Measurements from ENCODE around the gene LDLRAD4. TPM values are rescaled to one million over a fixed set of nuclear protein-coding genes. Genes with fewer than 3 reads are reported as not detected.
"Not testable (repeated sequence)": the region's sequence is repeated elsewhere in the genome, so short reads cannot be mapped to it uniquely, and the experiment has no call there.

The LDLRAD4 gene
- total RNA-seq, 1 donor from 2014 or later = 104 TPM

DNA sequence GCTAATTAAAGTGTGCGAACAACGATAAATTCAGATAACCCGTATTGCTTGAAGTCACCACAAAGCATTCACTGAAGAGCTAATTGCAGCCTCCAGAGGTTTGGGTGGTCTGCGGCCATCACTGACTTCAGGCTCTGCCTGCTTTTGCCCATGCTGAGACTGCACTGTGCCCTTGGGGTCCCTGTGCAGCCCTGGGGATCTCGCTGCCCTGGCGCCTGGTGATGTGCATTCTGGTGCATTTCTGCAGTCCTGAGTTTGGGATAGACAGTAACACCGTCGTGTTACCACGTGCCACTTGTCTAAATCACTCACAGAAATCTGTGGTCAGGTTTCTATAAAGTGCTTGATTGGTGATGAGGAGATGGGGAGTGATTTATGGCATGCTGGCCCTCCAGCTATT, 27.6 kb downstream of the LDLRAD4 start:
- no peak for DNase-seq (ENCODE audit: low spot score)

DNA sequence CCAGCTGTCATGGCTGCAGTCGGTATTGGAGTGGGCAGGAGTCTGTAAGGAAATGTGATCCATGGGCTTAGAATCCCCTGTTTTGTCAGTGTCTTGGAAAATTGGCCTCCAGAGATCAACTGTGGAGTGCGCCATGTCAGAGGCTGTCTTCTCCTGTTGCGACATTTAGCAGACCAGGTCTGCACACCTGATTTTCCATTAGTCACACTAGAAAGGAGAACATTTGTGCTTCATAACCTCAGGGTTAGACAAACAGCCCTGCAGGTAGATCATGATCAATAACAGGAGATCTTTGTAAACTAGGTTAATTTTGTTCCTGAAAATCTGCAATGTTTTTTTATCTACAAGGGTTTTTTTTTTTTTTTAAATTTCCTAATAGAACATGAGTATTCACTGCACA, 28.0 kb downstream of the LDLRAD4 start:
- DNase-seq (ENCODE audit: low spot score) = no peak

DNA sequence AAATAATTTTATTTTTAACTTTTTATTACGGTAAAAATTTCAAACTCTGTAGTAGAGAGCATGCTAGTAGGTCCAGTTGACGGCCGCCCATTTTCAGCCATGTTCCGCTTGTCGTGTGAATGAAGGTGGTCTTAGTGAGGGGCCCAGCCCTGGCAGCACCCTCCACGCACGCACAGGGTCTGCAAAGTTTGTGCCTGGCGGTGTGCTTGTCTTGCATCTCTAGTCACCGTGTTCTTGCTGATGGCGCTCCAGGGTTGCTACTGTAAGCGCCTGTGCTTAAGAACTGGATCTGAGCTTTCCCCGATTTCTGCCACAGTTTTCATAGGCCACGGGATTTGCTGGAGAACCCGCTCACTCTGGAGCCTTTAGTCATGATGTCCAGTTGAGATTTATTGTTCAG, 28.9 kb downstream of the LDLRAD4 start:
- DNase-seq (ENCODE audit: low spot score) = no peak

DNA sequence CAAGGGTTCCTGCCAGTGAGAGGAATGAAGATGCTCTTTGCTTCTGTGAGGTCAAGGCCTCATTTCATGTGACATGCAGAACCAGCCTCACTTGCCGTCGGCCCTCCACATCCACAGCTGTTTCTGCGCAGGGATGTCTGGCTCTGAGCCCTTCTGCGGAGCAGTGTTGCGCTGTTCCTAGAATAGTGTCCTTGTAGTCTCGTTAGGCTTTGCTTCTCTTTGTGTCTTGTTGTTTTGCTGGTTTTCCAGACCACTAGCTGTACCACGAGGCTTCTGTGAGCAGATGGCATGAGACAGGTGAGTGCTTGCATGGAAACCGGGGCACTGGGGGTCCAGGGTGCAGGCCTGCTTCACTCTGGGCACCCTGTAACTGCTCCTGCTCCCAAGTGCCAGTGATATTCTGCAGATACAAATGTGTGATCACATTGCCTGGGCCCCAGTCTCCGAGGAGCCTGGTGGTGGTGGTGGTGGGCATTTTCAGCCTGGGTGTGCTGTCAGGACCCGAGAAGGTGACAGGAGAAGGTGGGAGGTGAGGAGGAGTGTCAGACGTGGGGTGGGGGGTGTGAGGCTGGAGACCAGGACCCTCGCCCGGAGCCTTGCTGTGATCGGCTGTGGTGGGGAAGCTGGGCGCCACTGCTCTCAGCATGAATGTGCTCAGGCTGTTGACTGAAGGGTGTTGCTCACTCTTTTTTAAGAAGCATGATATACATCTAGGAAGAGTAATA, 34.3 kb downstream of the LDLRAD4 start:
- DNase-seq (ENCODE audit: low spot score) = no peak

DNA sequence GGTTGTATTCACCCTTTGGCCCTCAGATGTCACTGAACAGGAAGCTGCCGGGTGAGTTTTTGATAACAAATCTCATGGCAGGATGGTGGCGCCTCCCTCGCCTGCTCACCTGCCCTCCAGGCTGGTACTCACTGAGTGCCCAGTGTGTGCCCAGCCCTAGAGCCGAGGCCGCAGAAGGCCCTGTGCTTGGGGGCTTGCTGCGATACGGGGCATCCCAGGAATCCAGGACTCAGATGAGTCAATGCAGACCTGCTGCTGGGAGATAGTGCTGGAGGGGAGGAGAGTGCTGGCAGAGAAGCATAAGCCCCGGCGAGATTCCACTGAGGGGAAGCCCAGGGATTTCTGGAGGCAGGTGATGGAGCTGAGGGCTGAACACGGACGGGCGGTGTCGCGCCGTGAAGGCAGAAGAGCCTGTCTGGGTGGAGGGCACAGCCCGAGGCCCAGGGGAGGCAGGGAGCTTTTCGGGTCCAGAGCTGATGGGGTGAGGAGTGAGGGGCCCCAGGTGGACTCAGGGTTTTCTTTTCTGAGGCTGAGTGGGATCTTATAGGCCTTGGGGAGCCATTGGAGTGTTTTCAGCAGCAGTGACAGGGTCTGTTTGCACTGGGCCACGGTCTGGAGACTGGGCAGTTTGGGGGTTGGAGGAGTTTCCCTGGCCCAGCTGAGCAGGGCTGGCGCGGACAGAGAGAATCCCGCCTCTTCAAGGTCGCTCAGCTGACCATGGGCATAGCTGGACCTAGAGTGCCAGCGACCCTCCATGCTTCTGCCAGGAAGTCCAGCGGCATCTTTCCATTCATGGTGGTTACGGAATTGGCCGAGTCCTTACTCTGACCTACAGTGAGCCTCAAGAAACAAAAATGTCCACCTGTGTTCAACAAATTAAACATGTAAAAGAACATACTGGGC, 35.5 kb downstream of the LDLRAD4 start:
- DNase-seq (ENCODE audit: low spot score) = no peak

DNA sequence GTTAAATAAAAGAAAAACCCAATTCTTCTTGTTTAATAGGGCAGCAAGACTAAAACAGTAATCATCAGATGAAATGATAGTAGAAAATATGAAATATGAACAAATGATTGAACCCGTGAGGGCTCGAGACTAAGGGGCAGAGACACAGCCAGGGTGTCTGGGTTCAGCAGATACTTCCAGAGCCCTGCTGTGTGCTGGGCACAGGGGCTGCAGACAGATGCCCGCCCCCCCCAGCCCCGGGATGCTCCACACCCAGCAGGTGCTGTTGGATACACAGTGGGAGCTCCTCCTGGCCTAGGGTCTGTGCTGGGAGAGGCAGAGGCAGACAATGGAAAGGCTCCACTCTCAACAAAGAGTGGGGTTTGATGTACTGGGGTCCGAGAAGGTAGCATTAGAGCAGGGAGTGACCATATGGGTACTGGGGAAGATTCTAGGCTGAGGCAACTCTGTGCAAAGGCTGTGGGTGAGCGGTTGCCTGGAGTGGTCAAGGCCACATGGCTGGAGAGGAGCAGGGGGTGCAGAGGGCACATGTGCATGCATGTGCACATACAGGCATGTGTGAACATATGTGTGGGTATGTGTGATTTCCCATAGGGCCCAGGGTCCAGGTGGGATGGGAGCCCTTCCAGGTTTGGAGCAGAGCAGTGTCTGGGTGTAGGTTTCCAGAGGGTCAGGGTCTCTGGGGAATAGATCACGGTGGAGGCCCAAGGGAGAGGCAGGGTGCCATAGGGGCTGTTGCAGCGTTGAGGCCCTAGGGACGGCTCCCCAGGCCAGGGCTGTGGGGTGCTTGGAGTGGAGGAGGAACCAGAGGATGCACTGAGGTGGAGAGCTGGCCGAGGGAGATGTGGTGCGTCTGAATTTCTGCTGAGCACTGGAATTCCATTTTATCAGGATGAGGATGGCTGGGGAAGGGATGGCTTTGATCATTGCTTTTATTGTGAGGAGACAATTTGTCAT, 36.7 kb downstream of the LDLRAD4 start:
- DNase-seq (ENCODE audit: low spot score) = no peak

DNA sequence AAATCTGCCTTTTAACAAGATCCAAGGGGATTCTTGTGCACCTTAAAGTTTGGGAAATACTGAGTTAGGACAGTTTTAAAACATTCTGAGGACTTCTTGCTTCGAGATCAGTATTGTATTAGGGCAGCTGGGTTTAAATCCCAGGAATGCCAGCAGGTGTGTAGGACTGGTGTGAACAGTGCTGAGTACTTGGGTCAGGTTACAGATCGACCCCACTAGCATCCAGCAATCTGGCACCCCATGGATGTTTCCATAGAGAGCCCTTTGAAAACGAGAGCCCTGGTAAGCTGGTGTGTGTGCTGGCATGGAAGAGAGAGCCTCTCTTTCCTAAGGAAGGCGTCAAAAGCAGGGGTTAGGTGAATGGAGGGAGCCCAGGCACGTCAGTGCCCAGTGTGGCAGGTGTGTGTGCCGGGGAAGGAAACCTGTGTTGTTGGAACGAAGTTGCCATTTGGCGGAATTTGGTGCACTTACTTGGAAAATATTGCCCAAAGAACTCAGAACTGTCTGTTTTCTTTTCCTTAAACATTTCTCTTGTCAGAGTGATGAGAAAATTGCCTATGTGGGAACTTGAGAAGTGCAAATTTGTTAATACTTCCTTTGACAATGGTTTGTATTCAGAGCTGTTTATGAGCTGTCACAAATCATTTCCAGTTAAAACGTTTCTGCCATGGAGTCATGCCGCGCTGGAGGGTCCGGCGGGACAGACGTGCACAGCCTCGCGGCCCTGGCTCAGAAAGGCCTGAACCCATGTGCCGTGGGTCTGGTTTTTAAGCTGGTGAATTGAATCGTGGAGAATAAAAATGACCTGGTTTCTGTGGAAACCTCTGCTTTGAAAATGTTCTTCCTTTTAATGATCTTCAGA, 38.1 kb downstream of the LDLRAD4 start:
- DNase-seq (ENCODE audit: low spot score) = no peak

DNA sequence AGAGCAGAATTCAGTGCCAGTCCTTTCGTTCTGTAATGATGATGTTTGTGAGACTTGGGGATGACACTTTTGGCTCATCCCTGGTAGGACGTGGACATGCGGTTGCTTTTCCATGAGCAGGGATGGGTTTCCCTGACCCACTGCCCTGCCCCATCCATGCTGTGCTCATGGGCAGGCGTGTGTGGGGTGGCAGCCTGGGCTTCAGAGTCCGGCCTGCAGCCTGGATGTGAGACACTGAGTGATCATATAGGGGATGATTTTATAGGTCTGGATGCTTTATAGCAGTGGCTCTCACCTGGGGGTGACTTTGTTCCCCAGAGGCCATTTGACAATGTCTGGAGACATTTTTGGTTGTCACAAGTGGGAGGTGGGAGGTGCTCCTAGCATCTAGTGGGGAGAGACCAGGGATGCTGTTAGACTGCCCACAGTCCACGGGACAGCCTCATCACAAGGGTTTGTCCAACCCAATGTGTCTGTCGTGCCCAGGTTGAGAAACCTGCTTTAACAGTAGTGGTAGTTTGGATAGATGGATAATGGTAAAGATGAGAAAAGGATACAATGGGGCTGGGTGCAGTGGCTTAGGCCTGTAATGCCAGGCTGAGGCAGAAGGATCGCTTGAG, 38.9 kb downstream of the LDLRAD4 start:
- DNase-seq (ENCODE audit: low spot score) = no peak

DNA sequence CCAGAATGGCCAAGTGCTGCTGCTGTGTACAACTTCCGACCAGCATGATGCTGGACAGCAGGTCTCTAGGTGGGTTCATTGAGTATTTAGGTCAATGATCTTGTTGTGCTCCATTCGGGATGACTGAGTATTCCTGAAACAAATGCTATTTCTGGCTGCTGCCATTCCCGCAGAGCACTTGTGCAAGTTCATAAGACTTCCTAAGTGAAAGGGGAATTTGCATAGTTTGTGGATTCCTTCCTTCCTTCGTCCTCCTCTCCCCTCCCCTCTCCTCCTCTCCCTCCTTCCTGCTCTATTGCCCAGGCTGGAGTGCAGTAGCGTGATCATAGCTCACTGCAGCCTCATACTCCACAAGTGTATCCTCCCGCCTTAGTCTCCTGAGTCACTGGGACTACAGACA, 40.4 kb downstream of the LDLRAD4 start:
- DNase-seq (ENCODE audit: low spot score) = peak; percentile 39

DNA sequence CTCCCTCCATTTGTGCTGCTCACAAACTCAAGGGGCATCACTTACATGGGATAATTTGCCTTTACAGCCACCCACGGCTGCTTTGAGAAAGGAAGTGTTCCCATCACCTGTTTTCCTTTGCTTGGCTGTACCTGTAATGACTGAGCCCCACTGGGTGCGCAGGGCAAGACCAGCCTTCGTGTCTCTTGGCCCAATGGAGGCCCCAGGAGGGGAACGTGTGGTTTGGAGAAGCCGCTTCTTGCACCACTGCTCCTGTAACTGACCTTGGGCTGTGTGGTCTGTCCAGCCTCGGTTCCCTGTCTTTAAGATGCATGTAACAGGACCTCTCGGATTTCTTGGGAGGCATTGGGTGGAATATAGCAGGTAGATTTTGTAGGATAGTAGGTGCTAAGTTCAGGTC, 41.1 kb downstream of the LDLRAD4 start:
- no peak for DNase-seq (ENCODE audit: low spot score)

DNA sequence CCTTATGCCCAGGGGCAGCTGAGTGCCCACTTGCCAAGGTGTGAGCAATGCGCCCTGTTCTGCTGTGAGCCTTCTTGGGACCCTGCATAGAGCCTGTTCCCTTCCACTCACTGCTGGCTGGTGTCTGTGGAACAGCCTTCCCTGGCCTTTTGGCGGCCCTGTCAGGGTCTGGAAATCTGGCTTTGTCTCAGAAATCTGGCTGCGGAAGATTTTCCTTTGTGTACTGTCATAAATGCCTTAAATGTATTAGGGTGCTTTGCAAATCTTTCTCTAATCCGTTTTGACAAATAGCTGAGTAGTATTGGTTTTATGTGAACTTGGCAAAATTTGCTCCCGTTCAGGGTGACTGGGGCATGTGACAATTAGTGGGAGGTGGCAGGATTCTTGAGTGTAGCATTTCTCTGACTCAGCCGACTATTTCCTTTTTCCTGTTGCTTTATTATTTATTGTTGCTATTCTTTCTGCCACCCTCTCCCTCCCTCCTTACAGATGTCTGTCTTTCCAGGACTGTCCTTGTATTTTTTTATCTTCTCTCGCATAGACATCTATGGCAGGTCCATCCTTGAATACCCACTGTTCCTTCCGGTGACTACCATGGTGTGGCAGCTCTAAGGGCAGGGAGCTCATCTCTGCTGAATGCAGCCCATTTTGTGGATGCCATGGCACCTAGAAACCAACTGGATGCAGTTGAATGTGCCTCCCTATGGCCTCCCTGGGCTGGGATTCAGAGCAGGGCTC, 41.8 kb downstream of the LDLRAD4 start:
- DNase-seq (ENCODE audit: low spot score) = peak; percentile 47

DNA sequence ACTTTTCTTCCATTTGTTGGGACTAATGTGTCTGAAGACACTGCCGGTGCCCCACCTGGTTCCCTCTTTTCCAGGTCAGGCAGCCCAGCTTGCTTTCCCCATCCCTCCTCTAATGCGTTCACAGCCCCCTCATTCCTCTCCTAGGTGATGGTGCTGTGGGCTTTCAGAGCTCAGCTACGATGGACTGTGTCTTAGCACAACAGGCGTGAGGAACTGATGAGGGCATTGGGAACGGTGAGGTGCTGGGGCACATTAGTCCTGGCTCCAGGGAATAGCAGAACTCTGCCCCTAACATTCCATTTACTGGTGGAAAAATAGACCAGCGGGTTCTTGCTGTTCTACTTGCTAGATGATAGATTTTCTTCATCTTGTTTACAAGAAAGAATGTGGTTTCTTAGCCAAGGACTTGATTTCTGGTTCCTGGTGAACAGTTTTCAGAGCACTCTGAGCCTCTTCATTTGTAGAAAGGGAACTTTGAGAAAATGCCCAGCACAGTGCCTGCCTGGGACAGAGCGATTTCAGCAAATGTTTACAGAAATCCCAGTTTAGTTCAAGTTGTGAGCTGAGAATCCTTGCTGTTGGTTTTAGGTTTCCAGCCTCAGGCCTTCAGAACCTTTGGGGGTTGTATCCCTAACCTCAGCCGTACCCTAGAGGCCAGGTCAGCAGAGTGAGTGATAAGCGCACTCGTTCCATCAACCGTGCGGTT, 42.5 kb downstream of the LDLRAD4 start:
- DNase-seq (ENCODE audit: low spot score) = no peak

DNA sequence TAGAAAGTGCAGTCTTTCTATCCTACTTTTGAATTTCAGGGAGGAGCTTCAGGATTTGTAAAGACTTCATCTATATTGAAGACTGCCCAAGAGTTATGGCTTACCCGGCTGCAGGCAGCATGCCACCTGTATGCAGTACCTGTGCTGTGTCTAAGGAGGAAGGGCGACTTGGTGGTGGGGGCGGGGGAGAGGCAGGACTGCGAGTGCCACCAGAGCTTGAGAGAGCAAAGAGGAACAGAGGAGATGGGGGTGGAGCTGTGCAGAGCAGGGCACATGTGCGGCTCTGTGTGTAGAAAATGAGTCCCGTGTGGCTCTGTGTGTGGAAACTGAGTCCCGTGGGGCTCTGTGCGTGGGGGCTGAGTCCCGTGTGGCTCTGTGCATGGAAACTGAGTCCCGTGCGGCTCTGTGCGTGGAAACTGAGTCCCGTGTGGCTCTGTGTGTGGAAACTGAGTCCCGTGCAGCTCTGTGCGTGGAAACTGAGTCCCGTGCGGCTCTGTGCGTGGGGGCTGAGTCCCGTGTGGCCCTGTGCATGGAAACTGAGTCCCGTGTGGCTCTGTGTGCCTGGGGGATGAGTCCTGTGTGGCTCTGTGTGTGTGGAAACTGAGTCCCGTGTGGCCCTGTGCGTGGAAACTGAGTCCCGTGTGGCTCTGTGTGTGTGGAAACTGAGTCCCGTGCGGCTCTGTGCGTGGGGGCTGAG, 43.2 kb downstream of the LDLRAD4 start:
- DNase-seq (ENCODE audit: low spot score) = no peak

DNA sequence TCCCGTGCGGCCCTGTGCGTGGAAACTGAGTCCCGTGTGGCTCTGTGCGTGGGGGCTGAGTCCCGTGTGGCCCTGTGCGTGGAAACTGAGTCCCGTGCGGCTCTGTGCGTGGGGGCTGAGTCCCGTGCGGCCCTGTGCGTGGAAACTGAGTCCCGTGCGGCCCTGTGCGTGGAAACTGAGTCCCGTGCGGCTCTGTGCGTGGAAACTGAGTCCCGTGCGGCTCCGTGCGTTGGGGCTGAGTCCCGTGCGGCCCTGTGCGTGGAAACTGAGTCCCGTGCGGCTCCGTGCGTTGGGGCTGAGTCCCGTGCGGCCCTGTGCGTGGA, 43.8 kb downstream of the LDLRAD4 start:
- not testable (repeated sequence) for DNase-seq (ENCODE audit: low spot score)

DNA sequence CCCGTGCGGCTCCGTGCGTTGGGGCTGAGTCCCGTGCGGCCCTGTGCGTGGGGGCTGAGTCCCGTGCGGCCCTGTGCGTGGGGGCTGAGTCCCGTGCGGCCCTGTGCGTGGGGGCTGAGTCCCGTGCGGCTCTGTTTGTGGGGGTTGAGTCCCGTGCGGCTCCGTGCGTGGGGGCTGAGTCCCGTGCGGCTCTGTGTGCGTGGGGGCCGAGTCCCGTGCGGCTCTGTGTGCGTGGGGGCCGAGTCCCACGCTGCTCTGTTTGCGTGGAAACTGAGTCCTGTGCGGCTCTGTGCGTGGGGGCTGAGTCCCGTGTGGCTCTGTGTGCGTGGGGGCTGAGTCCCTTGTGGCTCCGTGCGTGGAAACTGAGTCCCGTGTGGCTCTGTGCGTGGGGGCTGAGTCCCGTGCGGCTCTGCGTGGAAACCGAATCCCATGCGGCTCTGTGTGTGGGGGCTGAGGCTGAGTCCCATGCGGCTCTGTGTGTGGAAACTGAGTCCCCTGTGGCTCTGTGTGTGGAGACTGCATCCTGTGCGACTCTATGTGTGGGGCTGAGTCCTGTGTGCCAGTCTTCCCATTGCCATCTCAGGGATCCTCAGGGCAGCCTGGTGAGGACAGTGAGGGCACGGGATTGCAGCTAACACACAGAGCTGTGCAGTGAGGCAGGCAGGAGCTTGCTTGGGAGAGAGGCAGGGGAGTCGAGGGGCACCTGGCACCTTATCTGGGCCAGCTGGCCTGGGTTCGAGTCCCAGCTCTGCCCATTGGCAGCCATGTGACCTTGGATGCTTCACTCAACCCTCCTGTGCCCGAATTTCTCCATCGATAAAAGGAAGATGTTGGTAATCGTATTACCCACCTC, 44.5 kb downstream of the LDLRAD4 start:
- no peak for DNase-seq (ENCODE audit: low spot score)

DNA sequence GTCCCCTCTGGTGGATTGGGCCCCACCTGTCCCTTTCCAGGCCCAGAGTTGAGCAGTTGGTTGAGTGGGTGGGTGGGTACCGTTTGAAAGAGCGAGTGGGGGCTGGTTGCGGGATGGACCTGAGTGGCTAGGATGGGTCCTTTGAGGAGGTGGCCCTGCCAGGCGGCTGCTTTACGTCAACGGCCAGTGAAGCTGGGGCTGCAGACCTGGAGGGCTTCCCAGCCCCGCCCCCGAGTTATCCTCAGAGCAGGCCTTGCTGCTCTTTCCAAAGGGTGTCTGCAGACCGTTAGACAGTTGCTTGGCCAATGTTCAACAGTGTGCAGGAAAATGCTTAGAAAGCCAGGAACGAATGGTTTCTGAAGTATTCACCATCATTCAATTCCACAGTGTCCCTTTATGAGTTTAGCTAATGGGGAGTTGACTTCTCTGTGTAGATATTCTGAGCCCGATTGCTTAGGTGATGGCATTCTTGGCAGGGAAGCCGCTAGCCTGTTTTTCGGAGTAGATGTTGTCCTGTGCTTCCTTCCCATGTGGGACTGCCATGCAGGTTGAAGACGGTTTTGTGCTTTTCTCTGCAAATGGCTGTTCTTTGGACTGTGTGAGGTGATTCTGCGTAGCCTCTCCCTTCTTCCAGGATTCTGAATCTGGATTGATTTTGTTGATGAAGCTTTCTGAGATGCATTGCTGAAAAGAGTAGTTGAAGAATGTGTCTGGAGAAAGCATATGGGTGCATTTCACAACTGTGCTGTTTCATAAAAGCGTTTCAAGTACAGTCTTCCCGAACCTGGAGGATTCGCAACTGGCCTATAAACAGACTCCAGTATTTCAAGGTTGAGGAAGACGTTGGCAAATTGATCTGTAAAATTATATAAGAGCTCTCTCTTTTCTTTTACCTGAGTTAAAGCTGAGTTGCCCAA, 45.8 kb downstream of the LDLRAD4 start:
- peak; percentile 95 for DNase-seq (ENCODE audit: low spot score)
